Measurements from ENCODE around the gene ATP8A2. TPM values are rescaled to one million over a fixed set of nuclear protein-coding genes. Genes with fewer than 3 reads are reported as not detected.

Gene ATP8A2
- total RNA-seq, 1 experiment from 2014 or later = 5.2 TPM

DNA sequence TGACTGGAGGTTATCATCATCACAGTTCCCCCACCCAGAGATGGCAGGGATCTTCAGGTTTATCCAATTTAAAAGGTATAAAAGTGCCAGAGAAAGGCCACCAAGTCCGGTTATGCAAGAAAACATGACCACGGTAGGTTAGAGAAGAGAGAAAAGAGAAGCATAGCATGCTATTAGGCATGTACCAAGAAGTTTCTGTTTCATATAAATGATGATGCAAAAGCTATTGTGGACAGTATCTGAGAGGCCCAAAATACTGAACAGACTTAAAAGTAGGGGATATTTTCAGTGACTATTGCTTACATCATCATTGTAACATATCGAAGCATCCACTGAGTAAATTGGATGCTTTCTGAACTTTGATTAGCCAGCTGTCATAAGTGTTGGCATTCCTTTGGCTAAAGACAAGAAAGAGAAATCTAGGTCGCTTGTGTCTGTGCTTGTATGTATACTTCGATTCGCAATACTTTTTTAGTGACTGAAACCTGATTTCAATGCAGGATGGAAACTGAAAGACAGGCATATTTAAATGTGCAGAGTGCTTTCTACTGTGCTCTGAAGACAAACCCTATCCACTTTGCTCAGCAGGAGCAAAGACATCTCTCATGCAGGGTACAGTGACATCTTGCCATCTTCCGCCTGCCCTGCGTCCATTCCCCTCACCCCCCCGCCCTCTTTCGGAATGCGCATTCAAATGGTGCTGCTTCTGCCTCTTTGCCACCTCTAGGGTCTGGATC, 499.8 kb downstream of the ATP8A2 start (continued):
- TF ChIP-seq, protein P1, sequence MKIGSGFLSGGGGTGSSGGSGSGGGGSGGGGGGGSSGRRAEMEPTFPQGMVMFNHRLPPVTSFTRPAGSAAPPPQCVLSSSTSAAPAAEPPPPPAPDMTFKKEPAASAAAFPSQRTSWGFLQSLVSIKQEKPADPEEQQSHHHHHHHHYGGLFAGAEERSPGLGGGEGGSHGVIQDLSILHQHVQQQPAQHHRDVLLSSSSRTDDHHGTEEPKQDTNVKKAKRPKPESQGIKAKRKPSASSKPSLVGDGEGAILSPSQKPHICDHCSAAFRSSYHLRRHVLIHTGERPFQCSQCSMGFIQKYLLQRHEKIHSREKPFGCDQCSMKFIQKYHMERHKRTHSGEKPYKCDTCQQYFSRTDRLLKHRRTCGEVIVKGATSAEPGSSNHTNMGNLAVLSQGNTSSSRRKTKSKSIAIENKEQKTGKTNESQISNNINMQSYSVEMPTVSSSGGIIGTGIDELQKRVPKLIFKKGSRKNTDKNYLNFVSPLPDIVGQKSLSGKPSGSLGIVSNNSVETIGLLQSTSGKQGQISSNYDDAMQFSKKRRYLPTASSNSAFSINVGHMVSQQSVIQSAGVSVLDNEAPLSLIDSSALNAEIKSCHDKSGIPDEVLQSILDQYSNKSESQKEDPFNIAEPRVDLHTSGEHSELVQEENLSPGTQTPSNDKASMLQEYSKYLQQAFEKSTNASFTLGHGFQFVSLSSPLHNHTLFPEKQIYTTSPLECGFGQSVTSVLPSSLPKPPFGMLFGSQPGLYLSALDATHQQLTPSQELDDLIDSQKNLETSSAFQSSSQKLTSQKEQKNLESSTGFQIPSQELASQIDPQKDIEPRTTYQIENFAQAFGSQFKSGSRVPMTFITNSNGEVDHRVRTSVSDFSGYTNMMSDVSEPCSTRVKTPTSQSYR (CRISPR knock-in tag; IDR thresholded peaks at IDR 0.05) = no peak
- TF ChIP-seq, protein P2, sequence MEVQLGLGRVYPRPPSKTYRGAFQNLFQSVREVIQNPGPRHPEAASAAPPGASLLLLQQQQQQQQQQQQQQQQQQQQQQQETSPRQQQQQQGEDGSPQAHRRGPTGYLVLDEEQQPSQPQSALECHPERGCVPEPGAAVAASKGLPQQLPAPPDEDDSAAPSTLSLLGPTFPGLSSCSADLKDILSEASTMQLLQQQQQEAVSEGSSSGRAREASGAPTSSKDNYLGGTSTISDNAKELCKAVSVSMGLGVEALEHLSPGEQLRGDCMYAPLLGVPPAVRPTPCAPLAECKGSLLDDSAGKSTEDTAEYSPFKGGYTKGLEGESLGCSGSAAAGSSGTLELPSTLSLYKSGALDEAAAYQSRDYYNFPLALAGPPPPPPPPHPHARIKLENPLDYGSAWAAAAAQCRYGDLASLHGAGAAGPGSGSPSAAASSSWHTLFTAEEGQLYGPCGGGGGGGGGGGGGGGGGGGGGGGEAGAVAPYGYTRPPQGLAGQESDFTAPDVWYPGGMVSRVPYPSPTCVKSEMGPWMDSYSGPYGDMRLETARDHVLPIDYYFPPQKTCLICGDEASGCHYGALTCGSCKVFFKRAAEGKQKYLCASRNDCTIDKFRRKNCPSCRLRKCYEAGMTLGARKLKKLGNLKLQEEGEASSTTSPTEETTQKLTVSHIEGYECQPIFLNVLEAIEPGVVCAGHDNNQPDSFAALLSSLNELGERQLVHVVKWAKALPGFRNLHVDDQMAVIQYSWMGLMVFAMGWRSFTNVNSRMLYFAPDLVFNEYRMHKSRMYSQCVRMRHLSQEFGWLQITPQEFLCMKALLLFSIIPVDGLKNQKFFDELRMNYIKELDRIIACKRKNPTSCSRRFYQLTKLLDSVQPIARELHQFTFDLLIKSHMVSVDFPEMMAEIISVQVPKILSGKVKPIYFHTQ (CRISPR knock-in tag; IDR thresholded peaks at IDR 0.05) = no peak
- no peak for TF ChIP-seq ATF1 (CRISPR knock-in tag; IDR thresholded peaks at IDR 0.05)
- TF ChIP-seq JUN (CRISPR knock-in tag; IDR thresholded peaks at IDR 0.05) = no peak
- TF ChIP-seq NFE2L1 (CRISPR knock-in tag; IDR thresholded peaks at IDR 0.05) = no peak
- TF ChIP-seq GRHL2 (CRISPR knock-in tag; IDR thresholded peaks at IDR 0.05; ENCODE audit: insufficient replicate concordance, severe bottlenecking) = no peak
- TF ChIP-seq NFATC4 (CRISPR knock-in tag; IDR thresholded peaks at IDR 0.05) = no peak
- TF ChIP-seq, protein P3, sequence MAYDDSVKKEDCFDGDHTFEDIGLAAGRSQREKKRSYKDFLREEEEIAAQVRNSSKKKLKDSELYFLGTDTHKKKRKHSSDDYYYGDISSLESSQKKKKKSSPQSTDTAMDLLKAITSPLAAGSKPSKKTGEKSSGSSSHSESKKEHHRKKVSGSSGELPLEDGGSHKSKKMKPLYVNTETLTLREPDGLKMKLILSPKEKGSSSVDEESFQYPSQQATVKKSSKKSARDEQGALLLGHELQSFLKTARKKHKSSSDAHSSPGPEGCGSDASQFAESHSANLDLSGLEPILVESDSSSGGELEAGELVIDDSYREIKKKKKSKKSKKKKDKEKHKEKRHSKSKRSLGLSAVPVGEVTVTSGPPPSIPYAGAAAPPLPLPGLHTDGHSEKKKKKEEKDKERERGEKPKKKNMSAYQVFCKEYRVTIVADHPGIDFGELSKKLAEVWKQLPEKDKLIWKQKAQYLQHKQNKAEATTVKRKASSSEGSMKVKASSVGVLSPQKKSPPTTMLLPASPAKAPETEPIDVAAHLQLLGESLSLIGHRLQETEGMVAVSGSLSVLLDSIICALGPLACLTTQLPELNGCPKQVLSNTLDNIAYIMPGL (CRISPR knock-in tag; IDR thresholded peaks at IDR 0.05) = no peak
- TF ChIP-seq, protein P4, sequence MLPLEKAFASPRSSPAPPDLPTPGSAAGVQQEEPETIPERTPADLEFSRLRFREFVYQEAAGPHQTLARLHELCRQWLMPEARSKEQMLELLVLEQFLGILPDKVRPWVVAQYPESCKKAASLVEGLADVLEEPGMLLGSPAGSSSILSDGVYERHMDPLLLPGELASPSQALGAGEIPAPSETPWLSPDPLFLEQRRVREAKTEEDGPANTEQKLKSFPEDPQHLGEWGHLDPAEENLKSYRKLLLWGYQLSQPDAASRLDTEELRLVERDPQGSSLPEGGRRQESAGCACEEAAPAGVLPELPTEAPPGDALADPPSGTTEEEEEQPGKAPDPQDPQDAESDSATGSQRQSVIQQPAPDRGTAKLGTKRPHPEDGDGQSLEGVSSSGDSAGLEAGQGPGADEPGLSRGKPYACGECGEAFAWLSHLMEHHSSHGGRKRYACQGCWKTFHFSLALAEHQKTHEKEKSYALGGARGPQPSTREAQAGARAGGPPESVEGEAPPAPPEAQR (CRISPR knock-in tag; IDR thresholded peaks at IDR 0.05) = no peak
- no peak for TF ChIP-seq EMX1 (CRISPR knock-in tag; IDR thresholded peaks at IDR 0.05)
- TF ChIP-seq ZNF138 (CRISPR knock-in tag; conservative IDR thresholded peaks at IDR 0.05) = no peak

DNA sequence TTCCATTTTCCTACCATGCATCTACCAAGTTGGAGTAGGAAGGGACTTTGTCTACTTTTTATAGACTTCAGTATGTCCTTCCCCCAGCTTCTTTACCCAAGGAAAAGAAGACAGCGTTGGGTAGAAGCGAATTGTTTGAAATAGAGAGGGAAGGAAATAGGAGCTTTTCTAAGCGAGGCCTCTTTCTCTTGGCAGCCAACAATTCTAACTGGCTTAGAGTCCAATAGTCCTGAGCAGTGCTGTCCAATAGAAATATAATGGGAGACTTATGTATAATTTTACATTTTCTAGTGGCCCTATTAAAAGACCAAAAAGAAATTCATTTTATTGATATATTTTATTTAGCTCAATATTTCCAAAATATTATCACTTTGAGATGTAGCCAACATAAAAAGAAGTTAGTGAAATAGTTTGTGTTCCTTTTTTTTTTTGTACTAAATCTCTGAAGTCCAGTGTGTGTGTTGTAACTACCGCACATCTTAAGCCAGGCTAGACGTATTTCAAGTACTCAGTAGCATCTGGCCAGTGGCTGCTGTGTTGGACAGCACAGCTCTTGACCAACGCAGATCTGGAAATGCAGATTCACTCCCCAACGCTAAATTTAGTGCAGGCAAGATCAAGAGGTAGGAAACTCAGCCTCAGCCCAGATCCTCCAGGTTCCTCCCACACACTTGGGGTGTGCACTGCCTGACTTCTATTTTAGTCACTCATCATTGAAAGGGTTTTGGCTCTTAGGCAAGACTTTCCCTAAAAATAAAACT, 500.9 kb downstream of the ATP8A2 start:
- Mint-ChIP-seq H3K4me1 (peaks cover 63% of the 10 kb centered on the region), H3K27ac (no peak overlapping the region), H3K36me3 (peaks cover 4% of the 10 kb centered on the region; the same call in 1 of the 2 replicates), H3K9me3 (peaks cover 11% of the 10 kb centered on the region), H3K27me3 (ENCODE audit: low read depth) (no peaks in the 10 kb centered on the region), H3K4me3 (no peak overlapping the region)
- ChIA-PET CTCF (no interaction called here), POLR2A (interaction anchor here (0.7 kb wide), 1 partner anchor 100 kb away, joined by 3 read pairs; no protein-coding TSS in a partner anchor)
- DNase-seq (ENCODE audit: low spot score) (no peak), ATAC-seq (no peak)
- no peak for TF ChIP-seq TEAD1 (CRISPR knock-in tag; IDR thresholded peaks at IDR 0.05)
- TF ChIP-seq, protein P5, sequence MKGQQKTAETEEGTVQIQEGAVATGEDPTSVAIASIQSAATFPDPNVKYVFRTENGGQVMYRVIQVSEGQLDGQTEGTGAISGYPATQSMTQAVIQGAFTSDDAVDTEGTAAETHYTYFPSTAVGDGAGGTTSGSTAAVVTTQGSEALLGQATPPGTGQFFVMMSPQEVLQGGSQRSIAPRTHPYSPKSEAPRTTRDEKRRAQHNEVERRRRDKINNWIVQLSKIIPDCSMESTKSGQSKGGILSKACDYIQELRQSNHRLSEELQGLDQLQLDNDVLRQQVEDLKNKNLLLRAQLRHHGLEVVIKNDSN (CRISPR knock-in tag; IDR thresholded peaks at IDR 0.05) = no peak
- TF ChIP-seq, protein P6, sequence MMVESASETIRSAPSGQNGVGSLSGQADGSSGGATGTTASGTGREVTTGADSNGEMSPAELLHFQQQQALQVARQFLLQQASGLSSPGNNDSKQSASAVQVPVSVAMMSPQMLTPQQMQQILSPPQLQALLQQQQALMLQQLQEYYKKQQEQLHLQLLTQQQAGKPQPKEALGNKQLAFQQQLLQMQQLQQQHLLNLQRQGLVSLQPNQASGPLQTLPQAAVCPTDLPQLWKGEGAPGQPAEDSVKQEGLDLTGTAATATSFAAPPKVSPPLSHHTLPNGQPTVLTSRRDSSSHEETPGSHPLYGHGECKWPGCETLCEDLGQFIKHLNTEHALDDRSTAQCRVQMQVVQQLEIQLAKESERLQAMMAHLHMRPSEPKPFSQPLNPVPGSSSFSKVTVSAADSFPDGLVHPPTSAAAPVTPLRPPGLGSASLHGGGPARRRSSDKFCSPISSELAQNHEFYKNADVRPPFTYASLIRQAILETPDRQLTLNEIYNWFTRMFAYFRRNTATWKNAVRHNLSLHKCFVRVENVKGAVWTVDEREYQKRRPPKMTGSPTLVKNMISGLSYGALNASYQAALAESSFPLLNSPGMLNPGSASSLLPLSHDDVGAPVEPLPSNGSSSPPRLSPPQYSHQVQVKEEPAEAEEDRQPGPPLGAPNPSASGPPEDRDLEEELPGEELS (CRISPR knock-in tag; IDR thresholded peaks at IDR 0.05) = no peak
- TF ChIP-seq NFYB (CRISPR knock-in tag; conservative IDR thresholded peaks at IDR 0.05; ENCODE audit: low read depth) = no peak
- TF ChIP-seq ZNF263 (CRISPR knock-in tag; IDR thresholded peaks at IDR 0.05; ENCODE audit: low read depth) = no peak
- TF ChIP-seq, protein P7, sequence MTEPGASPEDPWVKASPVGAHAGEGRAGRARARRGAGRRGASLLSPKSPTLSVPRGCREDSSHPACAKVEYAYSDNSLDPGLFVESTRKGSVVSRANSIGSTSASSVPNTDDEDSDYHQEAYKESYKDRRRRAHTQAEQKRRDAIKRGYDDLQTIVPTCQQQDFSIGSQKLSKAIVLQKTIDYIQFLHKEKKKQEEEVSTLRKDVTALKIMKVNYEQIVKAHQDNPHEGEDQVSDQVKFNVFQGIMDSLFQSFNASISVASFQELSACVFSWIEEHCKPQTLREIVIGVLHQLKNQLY (CRISPR knock-in tag; IDR thresholded peaks at IDR 0.05) = no peak
- TF ChIP-seq, protein P1 (CRISPR knock-in tag; IDR thresholded peaks at IDR 0.05) = no peak

All from WTC11 (cell line).